Prostate gland (tissue), 2 donors: ENCODE data around the gene PDE8A.

Source experiments
- CTCF ChIP-seq, 4 experiments: fragments of 200-600 bp in 2 of 4; fragments of 450-650 bp in 2 of 4; sonication (generic) in 2 of 4; IDR thresholded peaks; 1 replicate in 3 of 4; 2 replicates in 1 of 4; pipeline ENCODE4 v1.5.1; 2016 to 2019; ENCODE audit warnings: antibody characterized with exemption in 4 of 4, mild to moderate bottlenecking in 2 of 4, moderate library complexity in 2 of 4
- POLR2A ChIP-seq: fragments of 450-650 bp; IDR thresholded peaks from one replicate; pipeline ENCODE4 v1.6.1; 2016; ENCODE audit warnings: antibody characterized with exemption, mild to moderate bottlenecking
- POLR2AphosphoS5 ChIP-seq: sonication (generic); formaldehyde crosslinking; IDR thresholded peaks from one replicate; pipeline ENCODE4 v1.6.1; 2017; ENCODE audit warnings: antibody characterized with exemption

DNA sequence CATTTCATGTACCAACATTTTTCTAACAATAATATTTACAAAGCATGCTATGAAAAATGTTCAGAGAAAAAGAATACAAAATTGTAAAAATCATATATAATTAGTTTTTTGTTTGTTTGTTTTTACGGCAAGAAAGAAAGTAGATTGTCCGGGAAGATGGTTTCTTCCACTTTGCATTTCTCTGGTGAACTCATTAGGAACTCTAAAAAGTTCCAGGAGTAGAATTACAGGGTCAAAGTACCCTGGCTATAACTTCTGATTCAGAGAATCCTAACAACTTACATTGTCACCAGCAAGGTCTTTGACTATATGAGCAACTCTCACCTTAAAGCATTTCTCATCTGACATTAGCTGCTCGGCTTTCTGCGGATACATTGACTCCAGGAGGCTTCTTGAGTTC, 196.7 kb downstream of the PDE8A start:
- TF ChIP-seq CTCF (IDR thresholded peaks at IDR 0.05) (no peak), POLR2AphosphoS5 (no peak), POLR2A (no peak)
